D341Med (cell line): Measurements from ENCODE around the gene THSD4.

Experiments used
- DNase-seq: peaks from one replicate; pipeline ENCODE4 v3.0.0; 2012; ENCODE audit warnings: low spot score

The THSD4 gene

DNA sequence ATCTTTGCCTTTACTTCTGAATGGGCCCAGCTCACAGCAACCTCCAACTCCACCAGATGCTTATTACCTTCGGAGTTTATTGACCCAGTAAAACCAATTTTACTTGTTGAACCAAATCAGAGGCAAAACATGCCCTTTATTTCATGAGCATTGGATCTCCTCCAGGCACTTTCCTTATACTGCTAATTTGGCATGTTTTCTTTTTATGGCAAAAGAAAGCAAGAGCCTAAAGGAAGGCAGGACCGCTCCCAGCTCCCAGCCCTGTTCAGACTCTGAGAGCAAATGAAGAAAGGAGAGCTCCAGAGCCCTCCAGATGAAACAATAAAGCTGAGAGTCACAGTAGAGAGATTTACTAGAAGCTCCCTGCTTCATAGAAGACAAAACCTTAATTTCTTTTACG lies 613.6 kb downstream of the THSD4 start:
- no peak for DNase-seq

DNA sequence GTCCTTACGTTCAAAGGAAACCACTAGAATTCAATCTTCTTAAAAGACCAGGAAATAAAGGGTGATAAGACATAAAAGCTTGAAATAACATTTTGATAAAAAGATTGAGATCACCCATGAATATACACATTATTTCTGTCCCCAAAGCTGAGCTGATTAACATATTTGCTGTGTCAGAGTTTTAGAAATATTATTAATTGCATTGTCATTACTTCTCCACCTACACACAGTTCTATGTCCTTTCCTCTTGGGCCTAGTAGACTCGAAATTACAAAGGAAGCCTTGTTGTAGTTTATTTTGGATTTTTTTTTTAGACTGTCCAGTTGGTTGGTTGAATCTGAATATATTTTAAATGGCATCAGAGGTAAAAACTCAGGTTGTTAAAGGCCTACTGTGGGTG lies 614.0 kb downstream of the THSD4 start:
- no peak for DNase-seq

DNA sequence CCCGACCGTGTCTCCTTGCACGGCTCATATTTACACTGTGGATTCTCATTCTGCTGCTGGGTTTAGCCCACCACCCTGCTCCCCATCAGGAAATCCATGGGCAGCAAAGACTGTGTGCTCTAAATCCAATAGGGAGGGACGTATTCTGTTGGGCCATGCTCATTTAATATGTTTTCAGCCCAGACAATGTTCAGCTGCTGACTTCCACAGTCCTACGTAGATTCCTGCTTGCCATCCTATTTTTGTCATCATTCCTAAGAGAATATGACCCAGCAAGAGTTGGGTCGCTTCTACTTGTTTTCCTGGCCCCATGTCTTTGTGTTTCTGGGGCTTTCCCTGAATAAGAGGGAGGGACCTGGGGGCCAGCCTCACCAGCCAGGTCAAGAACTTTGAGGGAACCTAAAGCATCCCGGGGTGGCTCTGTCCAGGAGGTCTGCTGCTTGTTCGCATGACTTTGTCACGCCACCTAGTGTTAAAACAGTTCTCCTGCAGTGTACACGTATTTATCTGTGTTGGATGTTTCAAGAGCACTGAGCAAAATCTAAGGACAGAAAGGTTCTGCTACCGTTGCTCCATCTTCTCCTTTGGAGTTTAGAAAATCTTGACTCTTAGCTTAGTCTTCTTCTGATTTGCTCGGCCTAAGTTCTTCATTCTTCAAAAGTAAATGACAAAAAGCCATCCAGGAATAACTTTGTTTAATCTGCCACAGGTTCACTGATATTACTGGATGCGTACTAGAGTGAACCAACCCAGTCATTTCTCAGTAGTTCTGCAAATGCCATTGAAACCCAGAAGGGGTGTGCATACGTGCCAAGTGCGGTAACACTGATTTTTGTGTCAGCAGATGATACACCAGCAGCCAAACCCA lies 615.2 kb downstream of the THSD4 start:
- DNase-seq, result peak; percentile 71

DNA sequence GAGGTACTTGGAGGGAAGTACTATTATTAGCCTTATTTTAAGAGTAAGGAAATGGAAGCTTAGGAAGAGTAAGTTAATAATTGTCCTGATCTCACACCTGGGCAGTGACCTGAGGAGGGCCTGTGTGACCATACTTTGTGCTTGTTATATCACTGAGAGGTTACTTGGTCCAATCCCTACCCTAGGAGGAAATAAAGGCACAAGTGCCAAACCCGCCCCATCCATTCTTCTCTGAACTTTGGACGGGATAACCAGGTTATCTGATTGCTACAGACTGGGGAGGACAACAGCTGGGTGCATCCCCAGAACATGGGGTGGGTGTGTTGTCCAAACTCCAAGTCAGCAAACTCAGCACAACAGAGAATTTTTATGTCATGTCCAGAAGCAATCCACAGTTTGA lies 617.4 kb downstream of the THSD4 start:
- DNase-seq, result no peak

DNA sequence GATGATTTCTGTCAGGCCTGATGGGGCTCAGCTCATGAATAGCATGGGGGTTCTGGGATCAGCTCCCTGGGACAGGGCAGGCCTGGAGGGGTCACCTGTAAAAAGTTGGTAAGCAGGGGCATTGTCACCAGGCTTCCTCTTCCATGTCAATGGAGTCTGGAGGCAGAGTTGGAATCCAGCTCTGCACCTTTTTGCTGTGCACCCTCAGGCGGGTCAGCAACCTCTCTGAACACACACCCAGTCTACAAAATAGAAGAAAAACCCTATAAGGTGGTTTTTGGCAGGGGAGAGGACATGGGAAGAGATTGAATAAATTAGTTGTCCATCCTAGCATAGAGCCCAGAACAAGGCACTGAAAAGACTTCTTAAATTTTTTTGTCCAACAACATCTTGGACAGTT lies 617.9 kb downstream of the THSD4 start:
- DNase-seq, result no peak

DNA sequence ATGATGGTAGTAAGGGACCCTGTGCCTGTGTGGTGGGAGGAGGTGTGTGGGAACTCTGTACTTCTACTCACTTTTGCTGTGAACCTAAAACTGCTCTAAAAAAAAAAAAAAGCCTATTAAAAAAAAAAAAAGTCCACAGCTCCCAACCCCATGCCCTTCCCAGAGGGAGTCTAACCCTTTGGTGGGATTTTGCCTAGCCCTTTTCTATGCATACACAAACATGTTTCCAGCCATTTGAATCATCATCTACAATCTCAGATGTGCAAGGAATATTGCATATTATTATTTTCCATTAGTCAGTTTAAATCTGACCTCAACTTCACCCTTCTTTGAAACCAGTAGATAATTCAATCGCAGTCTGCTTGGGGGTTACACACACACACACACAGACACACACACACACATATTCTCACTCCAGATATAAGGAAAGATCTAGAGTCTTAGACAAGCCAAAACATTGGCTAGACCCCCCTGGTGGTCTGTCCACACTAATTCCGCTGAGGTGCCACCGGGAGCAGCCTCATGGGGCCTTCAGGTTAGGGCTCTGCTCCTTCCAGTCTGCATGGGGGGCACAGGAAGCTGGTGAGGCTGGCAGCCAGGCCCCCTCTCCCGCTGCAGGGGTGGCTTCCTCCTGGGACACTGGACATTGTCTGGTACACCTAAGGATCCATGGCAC lies 619.6 kb downstream of the THSD4 start:
- no peak for DNase-seq

DNA sequence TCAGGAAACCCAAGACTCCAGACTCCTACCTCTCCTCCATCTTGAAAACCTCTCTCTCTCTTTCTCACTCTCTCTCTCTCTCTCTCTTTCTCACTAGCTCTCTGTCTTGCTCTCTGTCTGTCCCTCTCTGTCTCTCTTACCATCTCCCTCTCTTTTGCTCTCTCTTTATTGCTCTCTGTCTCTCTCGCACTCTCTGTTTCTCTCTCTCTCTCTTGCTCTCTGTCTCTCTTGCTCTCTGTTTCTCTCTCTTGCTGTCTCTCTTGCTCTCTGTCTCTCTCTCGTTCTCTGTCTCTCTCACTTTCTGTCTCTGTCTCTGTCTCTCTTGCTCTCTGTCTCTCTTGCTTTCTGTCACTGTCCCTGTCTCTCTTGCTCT lies 620.1 kb downstream of the THSD4 start:
- no peak for DNase-seq

DNA sequence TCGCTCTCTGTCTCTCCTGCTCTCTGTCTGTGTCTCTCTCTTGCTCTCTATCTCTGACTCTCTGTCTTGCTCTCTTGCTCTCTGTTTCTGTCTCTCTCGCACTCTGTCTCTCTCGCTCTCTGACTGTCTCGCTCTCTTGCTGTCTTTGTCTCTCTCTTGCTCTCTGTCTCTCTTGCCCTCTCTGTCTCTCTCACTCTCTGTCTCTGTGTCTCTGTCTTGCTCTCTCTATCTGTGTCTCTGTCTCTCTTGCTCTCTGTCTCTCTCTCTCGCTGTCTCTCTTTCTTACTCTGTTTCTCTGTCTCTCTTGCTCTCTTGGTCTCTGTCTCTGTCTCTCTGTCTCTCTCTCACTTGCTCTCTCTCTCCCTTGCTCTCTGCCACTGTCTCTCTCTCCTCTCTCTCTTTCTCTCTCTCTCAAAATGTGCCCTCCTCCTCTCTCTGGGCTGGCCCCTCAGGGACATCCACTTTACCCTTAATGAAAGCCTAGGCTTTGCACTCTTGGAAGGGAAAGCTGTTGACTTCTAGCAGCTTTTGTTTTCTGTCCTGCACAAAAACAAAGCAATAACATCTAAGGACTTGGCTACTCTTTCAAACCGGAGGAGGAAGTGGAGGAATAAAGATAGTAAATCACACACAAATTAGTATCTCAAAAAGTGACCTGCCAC lies 621.1 kb downstream of the THSD4 start:
- no peak for DNase-seq

DNA sequence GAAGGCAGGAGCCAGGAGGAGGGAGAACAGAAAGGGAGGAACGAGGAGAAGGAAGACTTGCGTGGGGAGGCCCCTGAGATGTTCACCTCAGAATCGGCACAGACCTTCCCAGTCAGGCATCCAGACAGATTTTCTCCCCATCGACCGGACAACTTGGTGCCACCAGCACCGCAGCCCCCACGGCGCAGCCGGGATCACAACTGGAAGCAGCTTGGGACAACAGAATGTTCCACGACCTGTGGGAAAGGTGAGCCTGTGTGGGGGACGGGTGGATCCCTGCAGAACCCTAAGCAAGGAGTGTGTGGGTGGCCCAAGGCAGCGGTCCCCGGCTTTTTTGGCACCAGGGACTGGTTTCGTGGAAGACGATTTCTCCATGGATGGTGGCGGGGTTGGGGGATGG lies 622.5 kb downstream of the THSD4 start:
- no peak for DNase-seq

DNA sequence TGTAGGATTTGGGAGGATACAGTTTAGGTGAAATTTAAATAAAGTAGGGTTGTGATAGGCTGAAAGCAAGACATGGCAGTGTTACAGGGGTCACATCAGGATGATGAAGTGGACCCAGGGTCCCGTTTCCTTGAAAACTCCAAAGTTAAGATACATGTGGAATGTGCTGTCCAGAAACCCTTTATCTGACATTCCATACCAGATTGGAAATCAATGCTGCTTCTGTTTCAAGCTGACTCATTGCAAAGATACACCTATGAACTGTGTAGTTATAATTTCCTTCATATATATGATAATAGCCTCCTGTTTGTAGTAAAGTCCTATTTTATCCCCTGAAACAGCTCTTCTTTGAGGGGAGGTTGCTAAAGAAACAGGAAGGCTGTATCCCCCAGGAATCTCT lies 624.1 kb downstream of the THSD4 start:
- DNase-seq, result no peak

DNA sequence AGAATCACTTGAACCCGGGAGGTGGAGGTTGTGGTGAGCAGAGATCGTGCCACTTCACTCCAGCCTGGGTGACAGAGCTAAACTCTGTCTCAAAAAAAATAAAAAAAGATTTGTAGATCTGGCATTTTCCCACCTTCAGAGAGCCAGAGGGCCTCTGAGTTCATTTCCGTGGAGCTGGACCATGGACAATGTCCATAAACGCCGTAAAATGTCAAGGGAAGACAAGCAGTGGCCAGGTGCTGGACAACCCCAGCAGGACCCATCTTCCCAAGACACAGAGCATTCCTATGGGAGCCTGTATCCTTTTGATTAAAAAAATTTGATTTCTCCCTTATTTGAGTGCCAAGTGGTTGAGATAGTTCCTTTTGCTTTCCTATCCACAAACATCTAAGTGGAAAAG lies 627.7 kb downstream of the THSD4 start:
- no peak for DNase-seq

DNA sequence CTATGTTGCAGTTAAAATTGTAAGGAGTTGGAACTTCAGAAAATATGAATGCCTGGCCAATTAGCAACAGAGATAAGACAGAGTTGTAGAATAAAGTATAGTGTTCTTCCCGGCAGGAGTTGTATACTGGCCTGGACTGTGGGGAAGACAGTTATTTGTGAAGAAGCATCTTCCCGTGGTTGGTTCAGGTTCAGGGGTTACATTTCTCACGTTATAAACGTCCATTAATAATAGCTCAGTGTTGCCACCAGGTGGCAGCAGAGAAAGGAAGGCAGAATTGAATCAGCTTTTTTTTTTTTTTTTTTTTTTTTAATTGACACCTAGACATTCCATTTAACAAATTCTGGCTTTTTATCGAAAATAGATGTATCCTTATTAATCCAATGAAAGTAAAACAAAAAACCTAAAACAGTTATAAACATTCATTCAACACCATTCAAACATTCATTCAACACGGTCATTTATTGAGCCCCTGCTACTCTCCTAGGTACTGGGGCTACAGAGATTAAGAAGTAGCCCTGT lies 628.7 kb downstream of the THSD4 start:
- peak; percentile 58 for DNase-seq

DNA sequence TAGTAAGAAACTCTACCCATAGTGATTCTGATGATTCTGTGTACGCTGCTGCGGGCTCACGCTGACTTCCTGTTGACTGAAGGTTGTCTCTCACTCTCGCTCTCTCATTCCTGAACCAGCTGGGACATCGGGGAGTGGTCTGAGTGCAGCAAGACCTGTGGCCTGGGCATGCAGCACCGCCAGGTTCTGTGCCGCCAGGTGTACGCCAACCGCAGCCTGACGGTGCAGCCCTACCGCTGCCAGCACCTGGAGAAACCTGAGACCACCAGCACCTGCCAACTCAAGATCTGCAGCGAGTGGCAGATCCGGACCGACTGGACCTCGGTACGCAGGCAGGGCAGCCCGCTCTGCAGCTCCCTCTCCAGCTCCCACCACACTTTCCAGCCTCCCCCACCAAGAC lies 631.4 kb downstream of the THSD4 start:
- no peak for DNase-seq

DNA sequence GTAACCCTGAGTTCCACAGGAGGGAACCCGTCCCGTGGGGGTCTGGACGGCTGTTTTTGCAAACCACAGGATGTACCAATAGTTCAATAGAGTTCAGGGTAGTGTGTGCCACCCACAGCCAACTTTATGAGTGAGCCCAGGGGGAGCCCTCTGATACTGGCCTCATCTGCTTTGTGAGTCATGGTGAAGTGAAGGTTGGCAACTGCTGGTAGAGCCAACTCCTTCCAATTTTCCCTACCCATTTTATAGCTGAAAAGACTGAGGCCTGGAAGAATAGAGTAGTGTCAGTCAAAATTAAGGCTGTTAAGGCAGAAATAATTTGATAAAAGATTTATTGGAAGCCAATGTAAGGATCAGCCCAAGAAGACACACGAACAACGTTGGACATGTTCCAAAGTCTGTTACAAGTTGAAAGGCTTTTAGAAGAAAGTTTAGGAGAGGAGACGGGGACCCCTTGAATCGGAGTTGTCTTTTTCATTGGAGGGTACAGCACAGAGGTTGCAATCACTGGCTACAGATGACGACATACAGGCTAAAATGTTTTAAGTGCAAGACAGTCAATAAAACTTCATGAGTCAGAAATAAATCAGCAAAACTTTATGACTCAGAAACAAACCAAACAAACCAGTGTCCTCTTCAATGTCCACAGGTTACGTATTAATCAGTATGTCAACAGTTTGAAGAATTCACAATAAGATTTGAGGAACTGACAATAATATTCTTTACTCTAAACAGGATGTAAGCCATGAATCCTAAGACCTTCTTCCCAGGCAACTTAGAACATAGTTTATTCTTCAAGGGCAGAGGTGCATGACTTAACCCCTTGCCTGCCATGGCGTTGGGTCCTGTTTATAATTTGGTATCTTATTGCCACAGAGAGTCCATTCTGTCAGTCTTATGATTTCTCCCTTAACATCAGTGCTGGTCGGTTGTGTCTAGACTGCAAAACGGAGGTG lies 632.1 kb downstream of the THSD4 start:
- DNase-seq, result no peak

DNA sequence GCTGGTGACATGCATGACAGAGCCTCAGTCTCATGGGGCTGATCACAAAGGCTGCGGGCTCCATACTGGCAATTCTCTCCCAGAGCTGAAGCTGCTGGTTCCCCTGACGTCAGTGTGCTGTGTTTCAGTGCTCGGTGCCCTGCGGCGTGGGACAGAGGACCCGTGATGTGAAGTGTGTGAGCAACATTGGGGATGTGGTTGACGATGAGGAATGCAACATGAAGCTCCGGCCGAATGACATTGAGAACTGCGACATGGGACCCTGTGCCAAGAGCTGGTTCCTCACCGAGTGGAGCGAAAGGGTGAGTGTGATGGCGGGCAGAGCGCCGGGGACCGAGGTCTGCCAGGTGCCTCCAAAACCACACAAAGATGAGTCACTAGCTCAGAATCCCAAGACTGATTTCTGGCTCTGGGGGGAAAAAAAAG lies 633.0 kb downstream of the THSD4 start:
- no peak for DNase-seq

DNA sequence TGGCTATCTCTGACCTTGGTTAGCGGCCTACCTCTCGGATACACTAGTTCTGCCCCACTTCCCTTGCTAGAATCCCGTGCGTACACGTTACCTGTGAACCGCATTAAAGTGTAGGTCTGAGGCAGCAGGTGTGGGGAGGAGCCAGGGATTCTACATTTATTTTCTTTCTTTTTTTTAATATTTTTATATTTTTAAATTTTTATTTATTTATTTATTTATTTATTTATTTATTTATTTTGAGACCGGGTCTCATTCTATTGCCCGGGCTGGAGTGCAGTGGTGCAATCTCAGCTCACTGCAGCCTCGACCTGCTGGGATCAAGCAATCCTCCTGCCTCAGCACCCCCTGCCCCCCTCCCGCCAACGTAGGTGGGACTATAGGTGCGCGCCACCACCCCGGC lies 634.2 kb downstream of the THSD4 start:
- DNase-seq, result no peak

DNA sequence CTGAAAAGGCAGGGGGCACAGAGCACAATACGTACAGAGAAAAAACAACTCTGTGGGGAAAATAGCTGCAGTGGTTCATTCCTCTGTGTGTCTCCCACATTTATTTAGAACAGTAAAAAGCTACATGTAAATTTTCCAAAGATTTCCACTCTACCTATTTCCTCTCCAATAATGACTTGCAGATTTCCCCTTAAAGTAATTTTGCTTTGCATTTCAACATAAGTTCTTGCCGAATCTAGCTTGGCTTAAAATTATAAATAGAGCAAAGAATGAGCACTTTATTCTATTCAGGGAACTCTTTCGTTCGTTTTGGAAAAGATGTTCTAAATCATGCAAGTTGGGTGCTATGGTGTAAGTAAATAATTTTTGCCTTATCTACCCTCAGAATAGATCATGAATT lies 636.9 kb downstream of the THSD4 start:
- DNase-seq, result no peak

DNA sequence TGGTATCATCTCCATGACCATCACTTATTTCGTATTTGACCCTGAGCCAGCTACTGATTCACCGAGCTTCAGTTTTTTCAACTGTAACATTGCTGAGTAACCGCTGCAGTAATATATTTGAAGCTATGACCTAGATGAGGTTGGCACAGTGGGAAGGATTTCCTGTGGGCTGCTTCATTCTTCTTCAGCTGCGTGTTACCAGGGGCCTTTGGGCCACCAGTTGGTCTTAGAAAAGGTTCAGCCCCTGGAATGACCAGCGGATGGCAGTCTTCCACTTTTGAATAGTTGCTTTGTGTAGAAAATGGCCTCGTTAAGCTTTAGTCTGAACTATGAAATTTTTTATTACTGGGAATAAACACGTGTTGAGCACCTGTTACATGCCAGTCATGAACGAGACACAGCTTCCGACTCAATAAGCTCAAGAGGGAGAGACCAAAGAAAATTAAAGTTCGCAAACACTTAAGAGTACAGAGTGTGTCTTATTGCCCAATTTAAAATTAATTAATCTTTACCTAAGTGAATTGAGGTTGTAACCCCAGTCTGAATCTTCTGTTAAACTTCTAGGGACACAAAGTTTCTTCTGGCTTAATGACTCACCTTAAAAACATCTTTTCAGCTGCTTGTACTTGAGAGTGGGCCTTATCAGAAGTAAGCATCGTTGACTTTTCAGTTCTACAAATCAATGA lies 637.5 kb downstream of the THSD4 start:
- no peak for DNase-seq

DNA sequence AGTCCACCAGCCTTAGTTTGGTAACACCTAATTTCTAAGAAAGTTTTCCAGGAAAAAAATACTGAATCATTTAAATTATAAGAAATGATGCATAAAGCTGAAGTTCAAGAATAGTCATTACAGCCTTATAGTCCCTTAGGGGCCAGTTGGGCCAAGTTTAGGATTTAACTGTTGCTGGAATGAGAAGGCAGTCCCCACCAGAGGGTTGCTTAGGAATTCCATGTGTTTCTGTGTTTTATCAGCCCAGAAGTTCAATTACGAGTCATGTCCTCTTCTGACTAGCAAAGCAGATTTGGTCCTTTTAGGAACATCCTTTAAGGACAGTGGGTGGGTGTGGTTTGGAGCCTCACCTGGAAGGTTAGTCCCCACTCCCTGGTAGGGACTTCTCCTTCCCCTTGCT lies 638.1 kb downstream of the THSD4 start:
- no peak for DNase-seq

DNA sequence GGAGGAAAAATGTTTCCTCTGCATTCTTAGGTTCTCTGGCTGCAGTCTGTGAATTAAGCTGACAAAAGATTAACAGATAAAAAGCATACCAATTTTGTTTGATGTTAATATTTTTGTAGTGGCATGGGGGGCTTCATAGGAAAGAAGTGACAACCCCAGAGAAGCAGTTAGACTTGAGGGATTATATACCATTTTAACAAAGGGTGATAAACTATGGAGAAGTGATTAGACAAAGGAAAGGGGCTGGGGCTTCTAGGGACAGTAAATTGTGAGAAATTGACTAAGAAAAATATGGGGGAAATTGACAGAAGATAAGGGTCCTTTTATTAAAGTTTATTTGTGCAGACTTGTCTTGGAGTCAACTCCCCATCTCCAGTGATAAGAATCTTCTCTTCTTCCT lies 639.4 kb downstream of the THSD4 start:
- no peak for DNase-seq
